ENCODE measurements around the gene COMP.

Gene COMP

GRCh38 chr19:18803550-18804138, 12.5 kb upstream of the COMP start:
- no peak for DNase-seq (ENCODE audit: low read depth)

GRCh38 chr19:18802354-18802753, 11.2 kb upstream of the COMP start:
- no peak for DNase-seq (ENCODE audit: low read depth)

GRCh38 chr19:18800636-18801035, 9.5 kb upstream of the COMP start:
- DNase-seq (ENCODE audit: low read depth) = no peak

GRCh38 chr19:18800079-18800478, 9.0 kb upstream of the COMP start:
- no peak for DNase-seq (ENCODE audit: low read depth)

- DNase-seq (ENCODE audit: low read depth) = no peak
Measured at GRCh38 chr19:18799389-18799970, 8.4 kb upstream of the COMP start.

- no peak for DNase-seq (ENCODE audit: low read depth)
Measured at GRCh38 chr19:18798384-18799352, 7.6 kb upstream of the COMP start.

- no peak for DNase-seq (ENCODE audit: low read depth)
Measured at GRCh38 chr19:18796239-18796638, 5.1 kb upstream of the COMP start.

GRCh38 chr19:18795540-18795939, 4.4 kb upstream of the COMP start:
- no peak for DNase-seq (ENCODE audit: low read depth)

- no peak for DNase-seq (ENCODE audit: low read depth)
Measured at GRCh38 chr19:18794692-18795091, 3.6 kb upstream of the COMP start.

- no peak for DNase-seq (ENCODE audit: low read depth)
Measured at GRCh38 chr19:18794029-18794313, 2.9 kb upstream of the COMP start.

GRCh38 chr19:18793144-18794028, 2.3 kb upstream of the COMP start:
- DNase-seq (ENCODE audit: low read depth) = no peak

GRCh38 chr19:18792661-18793060, 1.6 kb upstream of the COMP start:
- DNase-seq (ENCODE audit: low read depth) = no peak

- DNase-seq (ENCODE audit: low read depth) = no peak
Measured at GRCh38 chr19:18791315-18791678, 192 bp upstream of the COMP start.

- no peak for DNase-seq (ENCODE audit: low read depth)
Measured at GRCh38 chr19:18789883-18790565, 1.1 kb downstream of the COMP start.

GRCh38 chr19:18789422-18789869, 1.7 kb downstream of the COMP start:
- DNase-seq (ENCODE audit: low read depth) = no peak

GRCh38 chr19:18788529-18789421, 2.3 kb downstream of the COMP start:
- DNase-seq (ENCODE audit: low read depth) = no peak

GRCh38 chr19:18785179-18786124, 5.7 kb downstream of the COMP start:
- DNase-seq (ENCODE audit: low read depth) = peak; percentile 43

- DNase-seq (ENCODE audit: low read depth) = no peak
Measured at GRCh38 chr19:18784786-18785120, 6.4 kb downstream of the COMP start.

- DNase-seq (ENCODE audit: low read depth) = no peak
Measured at GRCh38 chr19:18783958-18784785, 6.9 kb downstream of the COMP start.
